HEK293 (cell line): ENCODE measurements around the gene EZH1.

Source experiments
- BCL11A ChIP-seq: fragments of 450-650 bp; formaldehyde crosslinking; IDR thresholded peaks from 2 replicates; pipeline ENCODE4 v1.5.1; 2016; ENCODE audit warnings: low read depth, missing biosample characterization, missing genetic modification characterization
- BCL11B ChIP-seq: fragments of 450-650 bp; formaldehyde crosslinking; IDR thresholded peaks from 2 replicates; pipeline ENCODE4 v1.5.1; 2016; ENCODE audit warnings: low read depth, missing biosample characterization, missing genetic modification characterization
- ELK4 ChIP-seq: IDR thresholded peaks from 2 replicates; pipeline ENCODE4 v1.6.1; 2011; ENCODE audit warnings: mild to moderate bottlenecking, low read depth, low read length, borderline replicate concordance
- KLF7 ChIP-seq: fragments of 450-650 bp; formaldehyde crosslinking; IDR thresholded peaks from 2 replicates; pipeline ENCODE4 v1.5.1; 2016; ENCODE audit warnings: missing biosample characterization, missing genetic modification characterization, borderline replicate concordance
- PRDM1 ChIP-seq: fragments of 450-650 bp; formaldehyde crosslinking; IDR thresholded peaks from 2 replicates; pipeline ENCODE4; 2016; ENCODE audit warnings: missing biosample characterization, missing genetic modification characterization
- SP2 ChIP-seq: fragments of 450-650 bp; formaldehyde crosslinking; IDR thresholded peaks from 2 replicates; pipeline ENCODE4 v1.5.1; 2016; ENCODE audit warnings: missing biosample characterization, missing genetic modification characterization
- SP7 ChIP-seq: fragments of 450-650 bp; formaldehyde crosslinking; IDR thresholded peaks from 2 replicates; pipeline ENCODE4 v1.5.1; 2016; ENCODE audit warnings: missing biosample characterization, missing genetic modification characterization
- WT1 ChIP-seq: fragments of 450-650 bp; formaldehyde crosslinking; IDR thresholded peaks from 2 replicates; pipeline ENCODE4 v1.5.1; 2016; ENCODE audit warnings: missing biosample characterization, missing genetic modification characterization
- ZBTB10 ChIP-seq: fragments of 450-650 bp; formaldehyde crosslinking; IDR thresholded peaks from 2 replicates; pipeline ENCODE4 v1.5.1; 2016; ENCODE audit warnings: missing biosample characterization, missing genetic modification characterization
- ZBTB44 ChIP-seq: fragments of 450-650 bp; IDR thresholded peaks from 2 replicates; pipeline ENCODE4 v1.5.1; 2018; ENCODE audit warnings: missing biosample characterization, mild to moderate bottlenecking, missing genetic modification characterization
- ZNF10 ChIP-seq: fragments of 450-650 bp; formaldehyde crosslinking; IDR thresholded peaks from 2 replicates; pipeline ENCODE4 v1.5.1; 2017; ENCODE audit warnings: missing biosample characterization, missing genetic modification characterization
- ZNF121 ChIP-seq: fragments of 450-650 bp; formaldehyde crosslinking; IDR thresholded peaks from 2 replicates; pipeline ENCODE4 v1.5.1; 2016; ENCODE audit warnings: missing biosample characterization, missing genetic modification characterization
- ZNF140 ChIP-seq: fragments of 450-650 bp; formaldehyde crosslinking; IDR thresholded peaks from 2 replicates; pipeline ENCODE4 v1.5.1; 2016; ENCODE audit warnings: missing biosample characterization, missing genetic modification characterization
- ZNF214 ChIP-seq: fragments of 450-650 bp; formaldehyde crosslinking; IDR thresholded peaks from 2 replicates; pipeline ENCODE4 v1.5.1; 2017; ENCODE audit warnings: missing biosample characterization, mild to moderate bottlenecking, missing genetic modification characterization, borderline replicate concordance
- ZNF24 ChIP-seq: fragments of 450-650 bp; formaldehyde crosslinking; IDR thresholded peaks from 2 replicates; pipeline ENCODE4 v1.5.1; 2016; ENCODE audit warnings: missing biosample characterization, missing genetic modification characterization
- ZNF292 ChIP-seq: fragments of 450-650 bp; formaldehyde crosslinking; IDR thresholded peaks from 2 replicates; pipeline ENCODE4 v1.5.1; 2016; ENCODE audit warnings: low read depth, missing biosample characterization, missing genetic modification characterization, borderline replicate concordance
- ZNF311 ChIP-seq: fragments of 450-650 bp; formaldehyde crosslinking; IDR thresholded peaks from 2 replicates; pipeline ENCODE4 v1.5.1; 2017; ENCODE audit warnings: missing biosample characterization, missing genetic modification characterization, borderline replicate concordance
- ZNF394 ChIP-seq: fragments of 450-650 bp; formaldehyde crosslinking; IDR thresholded peaks from 2 replicates; pipeline ENCODE4 v1.5.1; 2016; ENCODE audit warnings: missing biosample characterization, missing genetic modification characterization, mild to moderate bottlenecking, moderate library complexity, borderline replicate concordance
- ZNF398 ChIP-seq: fragments of 450-650 bp; formaldehyde crosslinking; IDR thresholded peaks from 2 replicates; pipeline ENCODE4 v1.5.1; 2017; ENCODE audit warnings: missing biosample characterization, missing genetic modification characterization
- ZNF426 ChIP-seq: fragments of 450-650 bp; formaldehyde crosslinking; IDR thresholded peaks from 2 replicates; pipeline ENCODE4 v1.5.1; 2017; ENCODE audit warnings: missing biosample characterization, missing genetic modification characterization, mild to moderate bottlenecking, inconsistent platforms, moderate library complexity
- ZNF449 ChIP-seq: fragments of 450-650 bp; formaldehyde crosslinking; IDR thresholded peaks from 2 replicates; pipeline ENCODE4 v1.5.1; 2017; ENCODE audit warnings: missing biosample characterization, mild to moderate bottlenecking, missing genetic modification characterization, moderate library complexity
- ZNF48 ChIP-seq: fragments of 450-650 bp; formaldehyde crosslinking; IDR thresholded peaks from 2 replicates; pipeline ENCODE4 v1.5.1; 2016; ENCODE audit warnings: missing biosample characterization, missing genetic modification characterization
- ZNF521 ChIP-seq: fragments of 450-650 bp; formaldehyde crosslinking; IDR thresholded peaks from 2 replicates; pipeline ENCODE4 v1.5.1; 2017; ENCODE audit warnings: missing biosample characterization, mild to moderate bottlenecking, missing genetic modification characterization
- ZNF548 ChIP-seq: fragments of 450-650 bp; formaldehyde crosslinking; IDR thresholded peaks from 2 replicates; pipeline ENCODE4 v1.5.1; 2016; ENCODE audit warnings: missing biosample characterization, missing genetic modification characterization
- ZNF561 ChIP-seq: fragments of 450-650 bp; IDR thresholded peaks from 2 replicates; pipeline ENCODE4 v1.5.1; 2018; ENCODE audit warnings: missing biosample characterization, missing genetic modification characterization, borderline replicate concordance
- ZNF585B ChIP-seq: fragments of 450-650 bp; formaldehyde crosslinking; IDR thresholded peaks from 2 replicates; pipeline ENCODE4 v1.5.1; 2016; ENCODE audit warnings: missing biosample characterization, missing genetic modification characterization
- ZNF624 ChIP-seq: fragments of 450-650 bp; formaldehyde crosslinking; IDR thresholded peaks from 2 replicates; pipeline ENCODE4 v1.5.1; 2017; ENCODE audit warnings: missing biosample characterization, missing genetic modification characterization
- ZNF670 ChIP-seq: fragments of 450-650 bp; formaldehyde crosslinking; IDR thresholded peaks from 2 replicates; pipeline ENCODE4 v1.5.1; 2016; ENCODE audit warnings: missing biosample characterization, missing genetic modification characterization, low read depth
- ZNF777 ChIP-seq: fragments of 450-650 bp; formaldehyde crosslinking; IDR thresholded peaks from 2 replicates; pipeline ENCODE4 v1.5.1; 2017; ENCODE audit warnings: missing biosample characterization, missing genetic modification characterization, borderline replicate concordance
- ZNF792 ChIP-seq: fragments of 450-650 bp; formaldehyde crosslinking; IDR thresholded peaks from 2 replicates; pipeline ENCODE4 v1.5.1; 2016; ENCODE audit warnings: missing biosample characterization, missing genetic modification characterization
- ZSCAN18 ChIP-seq: fragments of 450-650 bp; formaldehyde crosslinking; IDR thresholded peaks from 2 replicates; pipeline ENCODE4 v1.5.1; 2016; ENCODE audit warnings: missing biosample characterization, missing genetic modification characterization

Gene EZH1

GRCh38 chr17:42675348-42675964 lies 69.4 kb downstream of the EZH1 start (continued):
- no peak for TF ChIP-seq ZBTB44 (tag by site-specific recombination)
- TF ChIP-seq ZBTB10 (tag by site-specific recombination) = no peak
- no peak for TF ChIP-seq ZNF561 (tag by site-specific recombination)
- TF ChIP-seq WT1 (tag by site-specific recombination) = no peak
- TF ChIP-seq ZNF24 = no peak
- no peak for TF ChIP-seq SP2
- no peak for TF ChIP-seq ZNF521 (tag by site-specific recombination)
- no peak for TF ChIP-seq ZNF777
- no peak for TF ChIP-seq ZNF792 (tag by site-specific recombination)
- TF ChIP-seq ZNF624 (tag by site-specific recombination) = no peak
- TF ChIP-seq ZNF121 (tag by site-specific recombination) = no peak
- TF ChIP-seq ZNF398 (tag by site-specific recombination) = peak; percentile 84
- TF ChIP-seq ZNF48 = no peak
- no peak for TF ChIP-seq ZNF548 (tag by site-specific recombination)
- no peak for TF ChIP-seq PRDM1
- no peak for TF ChIP-seq ZSCAN18
- TF ChIP-seq ZNF10 = 0 out of 2 replicates have a peak, but pooled peaks have one; percentile 20
- TF ChIP-seq ZNF426 (tag by site-specific recombination) = no peak
- TF ChIP-seq KLF7 = 0 out of 2 replicates have a peak, but pooled peaks have one; percentile 14
- TF ChIP-seq ZNF292 (tag by site-specific recombination) = no peak
- no peak for TF ChIP-seq ZNF214
- no peak for TF ChIP-seq BCL11A
- TF ChIP-seq ELK4 = no peak
- TF ChIP-seq ZNF140 (tag by site-specific recombination) = no peak
- no peak for TF ChIP-seq BCL11B (tag by site-specific recombination)
- no peak for TF ChIP-seq ZNF311 (tag by site-specific recombination)
- TF ChIP-seq ZNF585B (tag by site-specific recombination) = no peak
- TF ChIP-seq ZNF394 (tag by site-specific recombination) = no peak
- no peak for TF ChIP-seq ZNF449 (tag by site-specific recombination)
- TF ChIP-seq SP7 (tag by site-specific recombination) = 0 out of 2 replicates have a peak, but pooled peaks have one; percentile 7
- no peak for TF ChIP-seq ZNF670 (tag by site-specific recombination)
